Mucosa of stomach (tissue), 1 donor: ENCODE measurements around the gene CRYBG2.
"Not testable (repeated sequence)": the region's sequence is repeated elsewhere in the genome, so short reads cannot be mapped to it uniquely, and the experiment has no call there.

Experiments used
- H3K27me3 ChIP-seq: one replicate; pipeline ENCODE4 v1.7.0; 2013; ENCODE audit warnings: mild to moderate bottlenecking, low read length; ENCODE audit not compliant: control insufficient read depth, insufficient read depth
- H3K36me3 ChIP-seq: one replicate; pipeline ENCODE4 v1.7.0; 2013; ENCODE audit warnings: low read length; ENCODE audit not compliant: control insufficient read depth, insufficient read depth
- H3K4me1 ChIP-seq: one replicate; pipeline ENCODE4 v1.7.0; 2013; ENCODE audit warnings: mild to moderate bottlenecking, low read length; ENCODE audit not compliant: control insufficient read depth, insufficient read depth
- H3K4me3 ChIP-seq: one replicate; pipeline ENCODE4 v1.7.0; 2013; ENCODE audit warnings: low read length
- H3K9ac ChIP-seq: one replicate; pipeline ENCODE4 v1.7.0; 2013; ENCODE audit warnings: mild to moderate bottlenecking, low read length, moderate library complexity
- H3K9me3 ChIP-seq: one replicate; pipeline ENCODE4 v1.7.0; 2013; ENCODE audit warnings: mild to moderate bottlenecking, low read length, moderate library complexity; ENCODE audit not compliant: control insufficient read depth
- donor health status: Pancreatic carcinoma.

CRYBG2 gene

GRCh38 chr1:26338670-26339069, 15.3 kb downstream of the CRYBG2 start:
- Histone ChIP-seq H3K27me3 (peaks cover 2% of the 10 kb centered on the region), H3K4me1 (no peaks in the 10 kb centered on the region), H3K4me3 (no peak overlapping the region), H3K9me3 (no peaks in the 10 kb centered on the region), H3K36me3 (no peaks in the 10 kb centered on the region), H3K9ac (no peak overlapping the region)

GRCh38 chr1:26337625-26338024, 16.3 kb downstream of the CRYBG2 start:
- Histone ChIP-seq H3K36me3 (no peaks in the 10 kb centered on the region), H3K4me1 (no peaks in the 10 kb centered on the region), H3K27me3 (no peaks in the 10 kb centered on the region), H3K9me3 (no peaks in the 10 kb centered on the region), H3K4me3 (no peak overlapping the region), H3K9ac (no peak overlapping the region)

GRCh38 chr1:26337206-26337535, 16.8 kb downstream of the CRYBG2 start:
- no peak overlapping the region for H3K4me3 ChIP-seq
- H3K36me3 ChIP-seq: no peaks in the 10 kb centered on the region
- H3K27me3 ChIP-seq: no peaks in the 10 kb centered on the region
- H3K9me3 ChIP-seq: no peaks in the 10 kb centered on the region
- no peak overlapping the region for H3K9ac ChIP-seq
- no peaks in the 10 kb centered on the region for H3K4me1 ChIP-seq

GRCh38 chr1:26336477-26337205, 17.3 kb downstream of the CRYBG2 start:
- H3K4me3 ChIP-seq: peak overlapping the region; percentile 0
- H3K9ac ChIP-seq: no peak overlapping the region
- no peaks in the 10 kb centered on the region for H3K27me3 ChIP-seq
- H3K4me1 ChIP-seq: no peaks in the 10 kb centered on the region
- no peaks in the 10 kb centered on the region for H3K9me3 ChIP-seq
- no peaks in the 10 kb centered on the region for H3K36me3 ChIP-seq

GRCh38 chr1:26335774-26336476, 18.0 kb downstream of the CRYBG2 start:
- H3K36me3 ChIP-seq: no peaks in the 10 kb centered on the region
- no peaks in the 10 kb centered on the region for H3K4me1 ChIP-seq
- peak overlapping the region; percentile 0 for H3K4me3 ChIP-seq
- H3K27me3 ChIP-seq: no peaks in the 10 kb centered on the region
- H3K9me3 ChIP-seq: no peaks in the 10 kb centered on the region
- peak overlapping the region; percentile 41 for H3K9ac ChIP-seq

GRCh38 chr1:26333312-26333711, 20.6 kb downstream of the CRYBG2 start:
- not testable (repeated sequence) for H3K36me3 ChIP-seq, H3K9ac ChIP-seq, H3K4me3 ChIP-seq, H3K9me3 ChIP-seq, H3K4me1 ChIP-seq, H3K27me3 ChIP-seq

GRCh38 chr1:26330276-26330675, 23.7 kb downstream of the CRYBG2 start:
- H3K36me3 ChIP-seq: no peaks in the 10 kb centered on the region
- no peaks in the 10 kb centered on the region for H3K9me3 ChIP-seq
- H3K4me1 ChIP-seq: no peaks in the 10 kb centered on the region
- no peak overlapping the region for H3K4me3 ChIP-seq
- H3K9ac ChIP-seq: no peak overlapping the region
- no peaks in the 10 kb centered on the region for H3K27me3 ChIP-seq

- H3K36me3 ChIP-seq, H3K4me1 ChIP-seq, H3K4me3 ChIP-seq, H3K27me3 ChIP-seq, H3K9ac ChIP-seq, H3K9me3 ChIP-seq: not testable (repeated sequence)
Measured at GRCh38 chr1:26329380-26329779, 24.6 kb downstream of the CRYBG2 start.

GRCh38 chr1:26328597-26328996, 25.3 kb downstream of the CRYBG2 start:
- Histone ChIP-seq H3K4me3 (no peak overlapping the region), H3K4me1 (no peaks in the 10 kb centered on the region), H3K9ac (no peak overlapping the region), H3K36me3 (no peaks in the 10 kb centered on the region), H3K9me3 (no peaks in the 10 kb centered on the region), H3K27me3 (no peaks in the 10 kb centered on the region)

- H3K4me3 ChIP-seq: no peak overlapping the region
- no peak overlapping the region for H3K9ac ChIP-seq
- H3K27me3 ChIP-seq: no peaks in the 10 kb centered on the region
Measured at GRCh38 chr1:26327956-26328362, 26.0 kb downstream of the CRYBG2 start.

GRCh38 chr1:26324550-26324949, 29.4 kb downstream of the CRYBG2 start:
- Histone ChIP-seq H3K27me3 (no peaks in the 10 kb centered on the region), H3K4me3 (no peak overlapping the region), H3K9ac (no peak overlapping the region), H3K4me1 (peaks cover 4% of the 10 kb centered on the region), H3K9me3 (no peaks in the 10 kb centered on the region), H3K36me3 (no peaks in the 10 kb centered on the region)

More at GRCh38 chr1:26327956-26328362, 26.0 kb downstream of the CRYBG2 start:
- H3K9me3 ChIP-seq: no peaks in the 10 kb centered on the region
- H3K4me1 ChIP-seq: no peaks in the 10 kb centered on the region
- no peaks in the 10 kb centered on the region for H3K36me3 ChIP-seq

GRCh38 chr1:26323382-26323781, 30.5 kb downstream of the CRYBG2 start:
- Histone ChIP-seq H3K27me3 (no peaks in the 10 kb centered on the region), H3K36me3 (no peaks in the 10 kb centered on the region), H3K4me3 (no peak overlapping the region), H3K4me1 (peaks cover 4% of the 10 kb centered on the region), H3K9me3 (no peaks in the 10 kb centered on the region), H3K9ac (no peak overlapping the region)
